KMS-11 (cell line): ENCODE measurements around the gene SHTN1.

Source experiments
- H2AFZ ChIP-seq: fragments of 200-600 bp; sonication (generic); 2 replicates; pipeline ENCODE4 v1.6.1; 2016; ENCODE audit warnings: antibody characterized with exemption, mixed run types, low read depth
- H3K27ac ChIP-seq: fragments of 200-600 bp; sonication (generic); 2 replicates; pipeline ENCODE4 v1.6.1; 2016; ENCODE audit warnings: mild to moderate bottlenecking, mixed run types
- H3K27me3 ChIP-seq: fragments of 200-600 bp; sonication (generic); 2 replicates; pipeline ENCODE4 v1.6.1; 2017; ENCODE audit warnings: mild to moderate bottlenecking, low read depth, mixed run types, moderate library complexity; ENCODE audit not compliant: insufficient read depth
- H3K36me3 ChIP-seq: fragments of 200-600 bp; sonication (generic); 2 replicates; pipeline ENCODE4 v1.6.1; 2017; ENCODE audit warnings: mild to moderate bottlenecking, mixed run types; ENCODE audit not compliant: insufficient read depth
- H3K4me1 ChIP-seq: fragments of 200-600 bp; sonication (generic); 2 replicates; pipeline ENCODE4 v1.6.1; 2016; ENCODE audit warnings: mild to moderate bottlenecking, low read depth, mixed run types; ENCODE audit not compliant: poor library complexity, severe bottlenecking
- H3K4me2 ChIP-seq: fragments of 200-600 bp; sonication (generic); 2 replicates; pipeline ENCODE4 v1.7.0; 2016; ENCODE audit warnings: mild to moderate bottlenecking, mixed run types
- H3K4me3 ChIP-seq: fragments of 200-600 bp; sonication (generic); IDR thresholded peaks from 2 replicates; pipeline ENCODE4 v1.6.1; 2017; ENCODE audit warnings: low read depth, low read length, mixed read lengths; ENCODE audit not compliant: insufficient read depth
- H3K79me2 ChIP-seq: fragments of 200-600 bp; sonication (generic); 2 replicates; pipeline ENCODE4 v1.6.1; 2016; ENCODE audit warnings: low read depth, mixed run types; ENCODE audit not compliant: insufficient read depth
- H3K9ac ChIP-seq: fragments of 200-600 bp; sonication (generic); 2 replicates; pipeline ENCODE4 v1.6.1; 2016; ENCODE audit warnings: mild to moderate bottlenecking, mixed run types
- H4K20me1 ChIP-seq: fragments of 200-600 bp; sonication (generic); 2 replicates; pipeline ENCODE4 v1.6.1; 2016; ENCODE audit warnings: mild to moderate bottlenecking, mixed run types; ENCODE audit not compliant: insufficient read depth
- CTCF ChIP-seq: fragments of 200-600 bp; sonication (generic); conservative IDR thresholded peaks from 2 replicates; pipeline ENCODE4 v1.6.1; 2017; ENCODE audit warnings: low read depth, mild to moderate bottlenecking, antibody characterized with exemption, low read length, moderate library complexity, mixed read lengths

SHTN1 gene

GRCh38 chr10:116918583-116918982 is 86.4 kb downstream of the SHTN1 start:
- H2AFZ ChIP-seq, result no peak overlapping the region
- no peaks in the 10 kb centered on the region for H3K4me1 ChIP-seq
- H3K9ac ChIP-seq, result no peak overlapping the region
- H3K27ac ChIP-seq, result no peak overlapping the region
- no peaks in the 10 kb centered on the region for H4K20me1 ChIP-seq
- H3K27me3 ChIP-seq, result no peaks in the 10 kb centered on the region
- H3K79me2 ChIP-seq, result no peaks in the 10 kb centered on the region
- TF ChIP-seq CTCF, result no peak
- no peak overlapping the region for H3K4me3 ChIP-seq
- H3K4me2 ChIP-seq, result no peak overlapping the region
- H3K36me3 ChIP-seq, result no peaks in the 10 kb centered on the region

- no peak overlapping the region for H3K4me3 ChIP-seq
- no peaks in the 10 kb centered on the region for H3K4me1 ChIP-seq
- no peaks in the 10 kb centered on the region for H3K79me2 ChIP-seq
- H3K27ac ChIP-seq, result no peak overlapping the region
- no peak overlapping the region for H3K4me2 ChIP-seq
- H3K36me3 ChIP-seq, result no peaks in the 10 kb centered on the region
- H2AFZ ChIP-seq, result no peak overlapping the region
- TF ChIP-seq CTCF, result no peak
- no peak overlapping the region for H3K9ac ChIP-seq
- H3K27me3 ChIP-seq, result no peaks in the 10 kb centered on the region
- H4K20me1 ChIP-seq, result no peaks in the 10 kb centered on the region
Observed at GRCh38 chr10:116917481-116917880, 87.5 kb downstream of the SHTN1 start.

- Histone ChIP-seq H3K36me3 (no peaks in the 10 kb centered on the region), H3K27ac (no peak overlapping the region), H3K79me2 (no peaks in the 10 kb centered on the region), H4K20me1 (no peaks in the 10 kb centered on the region), H3K27me3 (no peaks in the 10 kb centered on the region), H3K4me3 (no peak overlapping the region), H2AFZ (no peak overlapping the region), H3K9ac (no peak overlapping the region), H3K4me1 (no peaks in the 10 kb centered on the region), H3K4me2 (no peak overlapping the region)
- no peak for TF ChIP-seq CTCF
Observed at GRCh38 chr10:116915340-116915739, 89.6 kb downstream of the SHTN1 start.

- no peak overlapping the region for H3K9ac ChIP-seq
- H3K27ac ChIP-seq, result no peak overlapping the region
- H3K36me3 ChIP-seq, result no peaks in the 10 kb centered on the region
- peaks cover 8% of the 10 kb centered on the region for H3K4me1 ChIP-seq
- no peak overlapping the region for H2AFZ ChIP-seq
- H3K79me2 ChIP-seq, result no peaks in the 10 kb centered on the region
- H3K4me2 ChIP-seq, result no peak overlapping the region
- no peaks in the 10 kb centered on the region for H4K20me1 ChIP-seq
- TF ChIP-seq CTCF, result no peak
- H3K27me3 ChIP-seq, result no peaks in the 10 kb centered on the region
- H3K4me3 ChIP-seq, result no peak overlapping the region
Observed at GRCh38 chr10:116913695-116914094, 91.3 kb downstream of the SHTN1 start.
